ENCODE results near the gene MYBPC1. TPM values are rescaled to one million over a fixed set of nuclear protein-coding genes. Genes with fewer than 3 reads are reported as not detected.
A peak's percentile ranks its signal among the peaks of the same experiment; 100 is the strongest.
"Not testable (repeated sequence)": the region's sequence is repeated elsewhere in the genome, so short reads cannot be mapped to it uniquely, and the experiment has no call there.

MYBPC1 gene
- 10 to 100 TPM in 1 of 2 donors, 1 to 10 TPM in 1; 5.6 to 10.2 TPM for total RNA-seq
- long read RNA-seq = 0 reads

- intact Hi-C loops (cut with DNase I) = no loop called here
- DNase-seq = no peak
- ATAC-seq = no peak
Observed at GRCh38 chr12:101594700-101595099, at the start of gene MYBPC1. TSS of gene MYBPC1 (plus strand) at chr12:101594971. CDS start at chr12:101595071, 100 bp downstream.

- intact Hi-C loops (cut with DNase I) = no loop called here
- ATAC-seq = no peak
- no peak for DNase-seq
Observed at GRCh38 chr12:101551362-101552114, 43.2 kb upstream of the MYBPC1 start.

DNA sequence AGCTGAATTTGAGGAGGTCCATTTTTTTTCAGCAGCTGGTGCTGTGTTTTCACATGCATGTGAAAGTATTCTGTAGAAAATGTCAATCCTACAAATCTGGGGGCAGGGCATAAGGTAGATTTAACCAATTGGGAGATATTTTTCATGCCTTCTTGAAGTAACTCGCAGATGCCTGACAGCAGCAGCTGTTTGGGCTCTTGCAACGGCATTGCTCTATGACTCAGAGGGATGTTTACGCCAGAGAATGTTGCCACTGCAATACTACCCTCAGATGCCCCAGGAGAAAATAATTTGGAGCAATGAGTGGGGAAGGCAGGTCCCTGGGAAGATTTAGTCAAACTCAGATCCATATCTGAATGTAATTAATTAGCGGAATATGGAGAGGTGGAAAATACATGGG lies 42.5 kb upstream of the MYBPC1 start:
- peak; percentile 32 for DNase-seq
- ATAC-seq = peak; percentile 88 to 92
- intact Hi-C loops (cut with DNase I) = no loop called here

GRCh38 chr12:101557094-101557493 lies 37.7 kb upstream of the MYBPC1 start:
- DNase-seq (no peak), ATAC-seq (no peak)
- intact Hi-C loops (cut with DNase I) = no loop called here

- DNase-seq; intact Hi-C loops (cut with DNase I); ATAC-seq: not testable (repeated sequence)
Observed at GRCh38 chr12:101558726-101559125, 36.0 kb upstream of the MYBPC1 start.

- intact Hi-C loops (cut with DNase I) = loop anchor here in 1 of 2 donors (10.0 kb wide), 1 partner anchor 182 kb away; no protein-coding TSS in a partner anchor
- DNase-seq = no peak
- no peak for ATAC-seq
Observed at GRCh38 chr12:101563212-101563611, 31.6 kb upstream of the MYBPC1 start.

DNA sequence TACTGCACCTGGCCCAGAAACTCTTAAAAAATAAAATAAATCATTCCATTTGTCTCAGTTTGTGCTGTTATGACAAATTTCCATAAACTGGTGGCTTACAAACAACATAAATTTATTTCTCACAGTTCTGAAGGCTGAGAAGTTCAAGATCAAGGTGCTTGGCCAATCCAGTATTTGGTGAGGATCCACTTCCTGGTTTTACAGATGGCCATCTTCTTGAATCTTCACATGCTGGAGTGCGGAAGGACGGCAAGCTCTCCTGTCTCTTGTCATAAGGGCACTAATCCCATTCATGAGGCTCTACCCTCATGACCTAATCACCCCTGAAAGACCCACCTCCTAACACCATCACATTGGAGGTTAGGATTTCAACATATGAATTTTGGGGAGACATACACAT lies 29.9 kb upstream of the MYBPC1 start:
- intact Hi-C loops (cut with DNase I) = loop anchor here in 1 of 2 donors (10.0 kb wide), 1 partner anchor 180 kb away; no protein-coding TSS in a partner anchor
- no peak for DNase-seq
- ATAC-seq = no peak

DNA sequence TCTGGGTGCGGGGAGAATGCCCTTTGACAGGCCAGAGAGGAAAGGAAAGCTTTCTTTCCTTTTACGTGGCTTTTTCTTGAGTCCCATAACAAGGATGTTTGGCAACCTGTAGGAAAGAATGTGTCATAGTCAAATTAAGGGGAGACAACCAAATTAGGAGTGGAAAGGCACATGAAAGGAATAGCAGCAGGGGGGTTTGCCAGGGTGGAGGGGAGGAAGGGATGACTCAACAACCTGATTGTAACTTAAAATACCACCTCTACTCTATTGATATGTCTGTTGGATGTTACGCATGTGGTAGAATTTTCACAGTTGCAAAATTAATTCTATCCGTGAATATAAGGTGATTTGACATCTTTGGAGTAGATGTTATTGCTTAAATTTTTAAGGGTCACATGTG lies 28.5 kb upstream of the MYBPC1 start:
- ATAC-seq = no peak
- intact Hi-C loops (cut with DNase I) = loop anchor here in 1 of 2 donors (10.0 kb wide), 1 partner anchor 178 kb away; no protein-coding TSS in a partner anchor
- no peak for DNase-seq

GRCh38 chr12:101567918-101568317 lies 26.9 kb upstream of the MYBPC1 start:
- ATAC-seq (no peak), DNase-seq (no peak)
- intact Hi-C loops (cut with DNase I) = loop anchor here in 1 of 2 donors (10.0 kb wide), 1 partner anchor 177 kb away; no protein-coding TSS in a partner anchor

- peak; percentile 49 to 68 for ATAC-seq
- intact Hi-C loops (cut with DNase I) = no loop called here
- no peak for DNase-seq
Observed at GRCh38 chr12:101570047-101570446, 24.7 kb upstream of the MYBPC1 start.

GRCh38 chr12:101571105-101571504 lies 23.7 kb upstream of the MYBPC1 start:
- DNase-seq (no peak), ATAC-seq (no peak)
- intact Hi-C loops (cut with DNase I) = no loop called here

- DNase-seq = no peak
- intact Hi-C loops (cut with DNase I) = no loop called here
- ATAC-seq = no peak
Observed at GRCh38 chr12:101573743-101574142, 21.0 kb upstream of the MYBPC1 start.

DNA sequence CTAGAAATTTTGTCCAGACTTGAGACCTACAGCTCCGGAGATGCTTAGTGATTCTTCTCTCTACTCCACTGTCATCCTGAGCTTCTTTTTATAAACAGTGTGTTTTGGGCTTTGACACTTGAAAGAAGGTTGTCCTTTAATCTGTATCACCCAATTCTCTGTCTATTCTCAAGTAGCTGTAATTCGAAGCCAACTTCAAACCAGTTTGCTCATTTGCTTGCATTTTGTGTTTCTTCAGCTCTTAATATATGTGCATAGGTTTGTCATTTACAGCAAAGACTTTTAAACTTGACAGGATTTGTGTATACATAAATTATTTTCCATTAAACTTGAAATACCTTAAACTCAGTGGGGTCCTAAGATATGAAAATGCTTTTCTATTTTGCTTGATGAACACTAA lies 16.4 kb upstream of the MYBPC1 start:
- intact Hi-C loops (cut with DNase I) = no loop called here
- ATAC-seq (no peak), DNase-seq (no peak)

- DNase-seq (no peak), ATAC-seq (no peak)
- intact Hi-C loops (cut with DNase I) = no loop called here
Observed at GRCh38 chr12:101581190-101581589, 13.6 kb upstream of the MYBPC1 start.

DNA sequence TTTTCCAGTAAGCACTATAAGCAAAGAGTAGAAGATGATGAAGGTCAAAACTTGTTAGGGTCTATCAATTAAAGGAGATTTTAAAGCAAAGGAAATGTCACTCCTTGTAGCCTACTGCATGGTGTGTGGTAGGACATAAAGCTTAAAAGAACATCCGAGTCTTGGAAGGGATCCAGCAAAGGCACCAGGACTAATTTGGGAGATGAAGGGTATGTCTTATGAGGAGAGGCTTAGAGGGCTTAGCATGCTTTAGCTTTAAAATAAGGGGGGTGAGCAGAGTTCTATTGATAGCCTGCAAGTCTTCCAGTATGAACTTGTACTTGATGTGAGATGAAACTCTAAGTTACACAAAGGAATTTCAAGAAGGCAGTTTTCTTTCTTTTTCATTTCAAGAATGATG lies 11.8 kb upstream of the MYBPC1 start:
- intact Hi-C loops (cut with DNase I) = no loop called here
- ATAC-seq (no peak), DNase-seq (no peak)

GRCh38 chr12:101590383-101590782 lies 4.4 kb upstream of the MYBPC1 start:
- intact Hi-C loops (cut with DNase I) = no loop called here
- DNase-seq (no peak), ATAC-seq (no peak)

DNA sequence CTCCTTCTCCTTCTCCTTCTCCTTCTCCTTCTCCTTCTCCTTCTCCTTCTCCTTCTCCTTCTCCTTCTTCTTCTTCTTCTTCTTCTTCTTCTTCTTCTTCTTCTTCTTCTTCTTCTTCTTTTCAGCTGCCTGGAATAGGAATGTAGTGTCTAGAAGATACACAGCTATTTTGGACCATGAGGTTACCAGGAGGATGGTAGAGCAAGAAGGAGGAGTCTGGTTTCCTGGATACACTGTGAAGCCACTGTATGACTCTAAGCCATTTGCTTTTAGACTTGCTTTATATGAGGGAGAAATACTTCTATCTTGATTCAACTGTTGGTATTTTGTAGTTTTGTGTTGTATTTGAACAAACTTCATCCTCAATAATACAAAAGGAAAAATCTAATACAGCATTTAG lies 3.0 kb upstream of the MYBPC1 start:
- intact Hi-C loops (cut with DNase I) = no loop called here
- ATAC-seq = no peak
- no peak for DNase-seq

- intact Hi-C loops (cut with DNase I) = no loop called here
- ATAC-seq (no peak), DNase-seq (no peak)
Observed at GRCh38 chr12:101592448-101592847, 2.3 kb upstream of the MYBPC1 start.

DNA sequence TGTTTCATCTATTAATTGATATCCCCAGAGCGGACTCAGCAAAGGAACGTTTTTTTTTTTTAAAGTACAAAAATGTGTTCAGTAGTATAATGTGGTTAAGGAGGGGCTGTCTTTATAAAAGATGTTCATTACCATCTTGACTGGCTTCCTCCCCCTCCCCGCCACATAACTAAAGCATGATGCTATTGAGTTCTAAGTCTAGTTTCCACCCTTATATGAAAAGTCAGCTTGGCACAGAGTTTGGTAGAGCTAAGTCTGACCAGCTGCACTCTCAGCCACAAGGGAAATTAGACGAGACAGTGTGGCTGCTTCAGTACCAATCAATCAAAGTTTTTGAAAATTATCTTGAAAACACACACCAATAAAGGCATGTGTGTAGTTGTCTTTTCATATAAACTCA lies 1.9 kb upstream of the MYBPC1 start:
- DNase-seq = no peak
- intact Hi-C loops (cut with DNase I) = no loop called here
- no peak for ATAC-seq

DNA sequence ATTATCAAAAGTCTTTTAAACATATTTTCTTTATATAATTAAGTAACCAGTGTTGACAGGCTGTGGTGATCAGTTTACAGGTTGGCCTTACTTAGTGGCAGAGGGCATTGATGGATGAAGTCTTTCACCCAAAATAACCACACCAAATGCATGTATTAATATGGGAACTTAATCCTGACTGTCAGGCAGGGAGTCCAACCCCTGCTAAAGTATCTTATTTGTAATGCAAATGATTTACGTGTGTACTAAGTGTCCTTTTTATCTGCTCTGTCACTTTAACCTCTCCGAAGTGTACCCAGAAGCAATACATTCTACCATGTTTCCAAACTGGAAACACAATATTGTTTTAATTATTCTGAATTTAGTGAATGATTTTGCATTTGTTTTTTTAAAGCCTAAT lies 1.4 kb downstream of the MYBPC1 start:
- intact Hi-C loops (cut with DNase I) = no loop called here
- no peak for ATAC-seq
- DNase-seq = no peak

- ATAC-seq (no peak), DNase-seq (no peak)
- intact Hi-C loops (cut with DNase I) = no loop called here
Observed at GRCh38 chr12:101597164-101597563, 2.4 kb downstream of the MYBPC1 start.

All from left cardiac atrium (tissue), 4 donors.